ENCODE data around the gene SCD5.

GRCh38 chr4:82640540-82640939 lies 158.1 kb downstream of the SCD5 start:
- TF ChIP-seq, protein P1, sequence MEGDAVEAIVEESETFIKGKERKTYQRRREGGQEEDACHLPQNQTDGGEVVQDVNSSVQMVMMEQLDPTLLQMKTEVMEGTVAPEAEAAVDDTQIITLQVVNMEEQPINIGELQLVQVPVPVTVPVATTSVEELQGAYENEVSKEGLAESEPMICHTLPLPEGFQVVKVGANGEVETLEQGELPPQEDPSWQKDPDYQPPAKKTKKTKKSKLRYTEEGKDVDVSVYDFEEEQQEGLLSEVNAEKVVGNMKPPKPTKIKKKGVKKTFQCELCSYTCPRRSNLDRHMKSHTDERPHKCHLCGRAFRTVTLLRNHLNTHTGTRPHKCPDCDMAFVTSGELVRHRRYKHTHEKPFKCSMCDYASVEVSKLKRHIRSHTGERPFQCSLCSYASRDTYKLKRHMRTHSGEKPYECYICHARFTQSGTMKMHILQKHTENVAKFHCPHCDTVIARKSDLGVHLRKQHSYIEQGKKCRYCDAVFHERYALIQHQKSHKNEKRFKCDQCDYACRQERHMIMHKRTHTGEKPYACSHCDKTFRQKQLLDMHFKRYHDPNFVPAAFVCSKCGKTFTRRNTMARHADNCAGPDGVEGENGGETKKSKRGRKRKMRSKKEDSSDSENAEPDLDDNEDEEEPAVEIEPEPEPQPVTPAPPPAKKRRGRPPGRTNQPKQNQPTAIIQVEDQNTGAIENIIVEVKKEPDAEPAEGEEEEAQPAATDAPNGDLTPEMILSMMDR (IDR thresholded peaks at IDR 0.05) = no peak
- TF ChIP-seq POLR2A (IDR thresholded peaks at IDR 0.05) = no peak
